Activated CD4-positive, alpha-beta T cell treated with anti-CD3 and anti-CD28 coated beads, Interleukin-2, amount 50 U/mL, for 16 hours (primary cell): ENCODE results near the gene MAML2.
A peak's percentile ranks its signal among the peaks of the same experiment; 100 is the strongest.

ENCODE experiments used
- DNase-seq: peaks from one replicate; pipeline ENCODE4 v3.0.0-alpha.2; 2020

MAML2 gene

GRCh38 chr11:96338910-96339705 lies 3.9 kb downstream of the MAML2 start:
- peak; percentile 83 for DNase-seq

DNA sequence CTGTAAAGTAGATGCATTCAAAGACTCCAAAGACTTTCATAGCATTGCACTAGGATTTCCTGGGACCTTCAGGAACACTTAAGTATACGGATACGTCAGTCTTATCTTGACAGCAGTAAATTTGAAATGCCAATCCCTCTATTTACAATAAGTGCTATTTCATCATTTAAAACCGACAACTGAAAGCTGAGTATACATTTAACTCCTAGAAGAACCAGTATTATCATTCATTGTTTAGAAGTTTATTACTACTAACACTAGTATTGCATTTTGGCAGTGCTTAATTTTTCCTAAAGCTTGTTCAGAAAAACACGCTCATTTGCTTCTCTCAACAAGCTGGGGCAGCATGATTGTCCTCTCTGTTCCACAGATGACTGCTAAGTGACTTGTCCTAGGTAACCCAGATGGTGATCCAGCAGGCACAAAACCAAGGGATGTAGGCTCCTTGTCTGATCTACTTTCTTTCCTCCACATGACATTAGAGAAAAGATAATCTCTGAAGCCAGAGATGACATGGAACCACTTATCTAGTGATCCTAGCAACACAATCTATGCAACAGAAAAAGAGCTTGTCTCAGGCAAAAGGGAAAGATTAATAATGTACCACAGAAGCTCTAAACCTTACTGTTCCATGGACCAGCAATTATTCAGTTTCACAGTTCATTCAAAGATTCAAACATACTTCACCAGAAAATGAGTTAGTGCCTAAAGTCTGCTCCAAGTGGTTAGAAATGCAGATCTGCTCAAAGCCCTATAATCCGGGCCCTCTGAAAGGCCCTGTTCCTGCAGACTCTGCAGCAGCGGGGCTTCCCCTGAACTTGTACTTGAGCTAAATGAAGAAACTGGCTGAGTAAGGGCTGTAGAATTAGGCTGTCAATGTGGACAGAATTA lies 5.2 kb downstream of the MAML2 start:
- DNase-seq, result peak; percentile 71

- no peak for DNase-seq
These were observed 7.6 kb downstream of the MAML2 start for GRCh38 chr11:96335388-96335787.

DNA sequence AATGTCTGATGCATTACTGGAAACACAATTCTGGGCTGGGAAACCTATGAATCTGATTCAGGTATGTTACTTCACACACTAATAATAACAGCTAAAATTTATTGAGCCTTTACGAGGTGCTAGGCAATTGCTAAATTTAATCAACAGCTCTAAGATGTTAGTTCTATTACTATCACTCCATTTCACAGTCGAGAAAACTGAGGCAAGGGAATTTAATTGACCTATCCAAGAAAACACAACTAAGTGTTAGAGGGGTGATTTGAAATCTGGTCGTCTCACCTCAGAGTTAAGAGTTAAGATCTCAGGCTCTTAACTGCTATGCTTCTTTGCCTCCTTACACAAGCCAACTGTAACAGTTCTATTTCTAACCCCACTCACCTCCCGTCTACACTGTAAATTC lies 8.8 kb downstream of the MAML2 start:
- DNase-seq, result no peak

- no peak for DNase-seq
These were observed 9.7 kb downstream of the MAML2 start for GRCh38 chr11:96333191-96333719.

GRCh38 chr11:96332126-96332771 lies 10.7 kb downstream of the MAML2 start:
- DNase-seq, result no peak

GRCh38 chr11:96331699-96332116 lies 11.3 kb downstream of the MAML2 start:
- peak; percentile 45 for DNase-seq

DNA sequence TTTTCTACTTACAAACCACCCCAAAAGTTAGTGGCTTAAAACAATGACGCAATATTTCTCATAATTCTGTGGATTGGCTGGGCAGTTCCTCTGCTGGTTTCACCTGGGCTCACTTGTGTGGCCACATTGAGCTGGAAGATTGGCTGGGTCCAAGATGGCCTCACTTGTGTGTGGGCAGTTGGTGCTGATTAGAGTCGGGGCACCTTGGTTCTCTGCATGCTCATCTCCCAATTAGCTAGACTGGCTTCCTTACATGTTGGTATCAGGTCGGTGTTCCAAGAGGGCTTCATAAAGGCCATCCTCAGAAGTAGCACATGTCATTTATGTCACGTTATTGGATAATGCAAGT lies 12.5 kb downstream of the MAML2 start:
- no peak for DNase-seq

DNA sequence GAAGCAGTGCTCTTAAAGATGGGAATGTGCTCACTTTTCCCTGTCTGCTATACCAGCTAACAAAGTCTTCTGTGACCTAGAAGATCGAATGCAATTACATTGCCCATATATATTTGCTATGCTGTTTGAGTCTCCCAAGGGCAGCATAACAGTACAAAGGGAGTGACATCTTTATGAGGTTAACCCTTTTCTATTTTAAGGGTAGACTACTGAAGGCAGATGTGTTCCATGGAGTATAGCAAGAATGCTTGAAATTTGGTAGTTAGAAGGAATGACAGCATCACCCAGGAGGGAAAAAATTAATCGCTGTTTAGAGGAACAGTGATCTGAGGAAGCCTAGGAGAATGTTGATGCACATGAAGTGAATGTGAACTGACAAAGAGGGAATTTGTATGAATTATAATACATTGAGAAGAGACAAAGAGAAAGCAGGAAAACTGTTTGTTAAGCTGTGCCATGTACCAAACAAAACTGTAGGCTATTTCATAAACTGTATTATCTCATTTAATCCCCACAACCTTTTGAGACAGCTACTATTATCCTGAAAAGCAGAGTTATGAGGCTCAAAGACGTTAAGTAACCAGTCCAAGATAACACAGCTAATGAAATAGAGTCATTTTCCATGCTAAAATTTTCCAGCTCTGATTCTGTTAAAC lies 13.0 kb downstream of the MAML2 start:
- DNase-seq, result no peak

GRCh38 chr11:96329419-96329818 lies 13.6 kb downstream of the MAML2 start:
- peak; percentile 66 for DNase-seq

- no peak for DNase-seq
These were observed 14.5 kb downstream of the MAML2 start for GRCh38 chr11:96328395-96329010.

DNA sequence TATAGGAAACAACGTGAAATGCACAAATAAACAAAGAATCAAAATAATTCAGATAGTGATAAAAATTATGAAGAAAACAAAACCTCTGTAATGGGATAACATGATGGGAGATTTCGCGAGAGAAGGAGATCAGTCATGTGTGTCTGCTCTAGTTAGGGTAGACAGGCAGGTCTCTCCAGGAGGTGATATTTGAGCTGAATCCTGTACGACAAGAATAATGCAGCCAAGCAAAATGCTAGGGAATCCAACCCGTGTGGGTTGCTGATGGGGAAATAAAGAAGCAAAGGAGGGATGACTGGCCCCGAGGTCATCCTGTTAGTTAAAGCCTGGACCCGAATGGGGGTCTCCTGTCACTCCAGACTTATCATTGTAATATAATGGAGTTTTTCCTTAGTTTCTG lies 16.0 kb downstream of the MAML2 start:
- no peak for DNase-seq

DNA sequence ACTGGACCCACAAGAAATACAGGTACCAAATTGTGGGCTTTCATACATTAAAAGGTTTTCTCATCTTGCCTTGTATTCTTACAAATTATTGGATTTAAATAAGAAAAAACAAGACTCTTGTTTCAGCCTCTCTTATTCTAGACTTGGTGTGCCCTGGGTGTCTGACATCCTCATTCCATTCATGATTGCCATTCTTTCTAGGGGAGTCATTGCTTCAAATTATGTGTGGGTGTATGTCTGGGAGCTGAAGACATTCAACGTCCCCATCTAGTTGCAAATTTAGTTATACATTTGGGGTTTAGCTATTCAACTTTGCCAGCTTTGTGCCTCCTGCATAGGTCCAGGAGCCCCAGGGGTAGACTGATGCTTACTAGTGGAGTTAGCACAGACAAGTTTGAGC lies 18.1 kb downstream of the MAML2 start:
- no peak for DNase-seq

DNA sequence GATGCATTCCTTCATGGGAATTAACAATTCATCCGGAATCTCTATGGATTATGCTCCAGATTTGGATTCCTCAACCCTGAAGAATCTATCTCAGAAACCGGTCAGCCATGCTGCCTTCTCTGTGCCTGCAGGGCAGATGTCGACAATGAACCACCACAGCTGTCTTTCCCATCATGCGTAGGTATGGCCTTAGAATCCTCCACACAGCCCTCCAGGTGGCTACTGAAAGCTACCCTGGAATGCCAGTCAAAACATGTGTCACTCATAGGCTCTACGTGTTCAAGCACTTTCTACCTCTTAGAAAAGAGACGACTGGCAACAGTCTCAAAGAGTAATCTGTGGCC lies 19.4 kb downstream of the MAML2 start:
- DNase-seq, result no peak

- no peak for DNase-seq
These were observed 20.0 kb downstream of the MAML2 start for GRCh38 chr11:96322775-96323641.

- DNase-seq, result no peak
These were observed 21.9 kb downstream of the MAML2 start for GRCh38 chr11:96321091-96321490.

DNA sequence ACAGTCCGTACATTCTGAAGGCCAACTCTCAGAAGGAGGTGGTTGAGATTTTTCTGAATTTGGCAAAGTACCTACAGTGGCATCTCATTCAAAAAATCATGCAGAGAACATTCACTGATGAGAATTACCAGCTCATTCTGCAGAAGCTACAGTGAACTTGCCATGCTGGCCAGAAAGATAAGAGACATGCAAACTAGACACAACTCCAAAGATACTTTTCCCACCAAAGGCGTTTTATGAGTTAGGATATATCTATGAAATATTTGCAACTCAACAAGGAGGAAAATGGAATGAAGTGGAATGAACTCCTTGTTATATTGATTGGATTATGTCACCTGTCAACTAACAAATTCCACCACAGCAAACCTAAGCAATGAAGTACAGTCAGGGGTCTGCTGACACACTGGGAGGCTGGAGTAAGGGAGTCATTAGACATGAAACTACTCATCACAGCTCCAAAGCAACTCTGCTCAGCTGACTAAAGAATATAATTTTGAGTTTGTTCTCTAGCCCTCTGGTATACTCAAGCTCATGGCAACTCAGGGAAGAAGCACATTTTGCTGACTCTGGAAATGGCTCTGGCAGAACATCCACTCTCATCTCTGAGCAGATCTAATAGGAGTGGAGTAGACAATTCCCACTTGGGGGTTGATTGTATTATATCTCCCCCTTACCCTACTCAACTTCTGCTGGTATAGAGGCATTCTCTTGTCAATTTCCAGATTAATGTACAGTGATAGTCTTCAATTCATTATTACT lies 22.9 kb downstream of the MAML2 start:
- DNase-seq, result no peak

DNA sequence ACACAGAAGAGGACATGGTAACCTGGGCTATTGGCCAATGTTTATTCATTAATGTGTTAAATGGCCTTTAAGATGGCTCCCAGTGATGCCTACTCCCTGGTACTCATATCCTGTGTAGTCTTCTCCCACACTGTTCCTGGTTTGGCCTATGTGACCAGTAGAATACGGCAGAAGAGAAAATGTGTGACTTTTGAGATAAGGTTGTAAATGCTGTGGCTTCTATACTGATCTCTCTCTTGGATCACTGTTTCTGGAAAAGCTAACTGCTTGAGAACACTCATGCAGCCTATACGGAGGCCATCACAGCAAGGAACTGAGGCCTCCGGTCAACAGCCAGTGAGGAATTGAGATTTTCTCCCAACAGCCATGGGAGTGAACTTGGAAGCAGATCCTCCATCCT lies 24.1 kb downstream of the MAML2 start:
- DNase-seq, result no peak

DNA sequence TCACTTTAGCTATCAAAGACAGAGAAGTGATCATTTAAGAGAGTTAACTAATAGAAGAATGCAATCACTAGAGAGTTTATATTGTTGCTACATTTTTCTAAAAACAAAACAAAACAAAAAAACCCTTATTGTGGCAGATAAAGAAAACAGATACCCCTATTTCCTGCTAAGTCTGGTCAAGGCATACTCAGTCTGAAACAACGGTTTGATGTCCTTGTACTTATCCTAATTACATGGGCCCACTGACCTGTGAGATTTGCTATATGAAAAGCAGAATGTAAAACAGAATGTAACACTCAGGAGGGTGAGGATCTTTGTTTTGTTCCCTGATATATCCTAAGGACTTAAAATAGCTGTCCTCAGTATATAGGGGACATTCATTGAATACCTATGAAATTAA lies 24.6 kb downstream of the MAML2 start:
- DNase-seq, result no peak

- DNase-seq, result peak; percentile 81
These were observed 25.0 kb downstream of the MAML2 start for GRCh38 chr11:96317985-96318384.

GRCh38 chr11:96317571-96317970 lies 25.4 kb downstream of the MAML2 start:
- DNase-seq, result no peak
